Chondrocyte (in vitro differentiated cells): ENCODE measurements around the gene DPP10. TPM values are rescaled to one million over a fixed set of nuclear protein-coding genes. Genes with fewer than 3 reads are reported as not detected.

Experiments
- DNase-seq: peaks from one replicate; pipeline ENCODE4 v3.0.0; 2021; ENCODE audit warnings: mixed read lengths, low spot score
- H3K27ac Mint-ChIP-seq: one replicate; pipeline ENCODE4 v1.8.0; 2021; ENCODE audit warnings: mild to moderate bottlenecking, moderate library complexity, mixed read lengths; ENCODE audit not compliant: unreplicated experiment
- H3K27me3 Mint-ChIP-seq: 2 replicates; pipeline ENCODE4 v1.8.0; 2021; ENCODE audit warnings: low read depth, mixed read lengths
- H3K36me3 Mint-ChIP-seq: 2 replicates; pipeline ENCODE4 v1.8.0; 2021; ENCODE audit warnings: low read depth, mixed read lengths
- H3K4me1 Mint-ChIP-seq: 2 replicates; pipeline ENCODE4 v1.8.0; 2021; ENCODE audit warnings: low read depth, mild to moderate bottlenecking, mixed read lengths
- H3K4me3 Mint-ChIP-seq: one replicate; pipeline ENCODE4 v1.8.0; 2021; ENCODE audit warnings: mild to moderate bottlenecking, moderate library complexity, mixed read lengths; ENCODE audit not compliant: unreplicated experiment
- H3K9me3 Mint-ChIP-seq: 2 replicates; pipeline ENCODE4 v1.8.0; 2021; ENCODE audit warnings: low read depth, mixed read lengths
- CTCF ChIP-seq: fragments of 200-600 bp; sonication (generic); IDR thresholded peaks from 2 replicates; pipeline ENCODE4 v1.5.0; 2021; ENCODE audit warnings: antibody characterized with exemption, mild to moderate bottlenecking, moderate library complexity
- total RNA-seq: library from RNA; stranded (reverse); gene quantifications from 3 replicates; pipeline ENCODE4 v1.2.1, GENCODE V29; 2021

The DPP10 gene
- total RNA-seq, 1 donor from 2014 or later = not detected

- TF ChIP-seq CTCF = no peak
- no peak overlapping the region for H3K27ac Mint-ChIP-seq
- H3K9me3 Mint-ChIP-seq = peaks cover 11% of the 10 kb centered on the region
- no peaks in the 10 kb centered on the region for H3K36me3 Mint-ChIP-seq
- DNase-seq = no peak
- no peak overlapping the region for H3K4me3 Mint-ChIP-seq
- no peaks in the 10 kb centered on the region for H3K27me3 Mint-ChIP-seq
- H3K4me1 Mint-ChIP-seq = no peaks in the 10 kb centered on the region
Measured at GRCh38 chr2:114937366-114937930, 495.0 kb downstream of the DPP10 start.

GRCh38 chr2:114940785-114941458, 498.5 kb downstream of the DPP10 start:
- TF ChIP-seq CTCF = no peak
- no peak for DNase-seq
- Mint-ChIP-seq H3K27ac (no peak overlapping the region), H3K27me3 (no peaks in the 10 kb centered on the region), H3K36me3 (no peaks in the 10 kb centered on the region), H3K4me1 (no peaks in the 10 kb centered on the region), H3K4me3 (no peak overlapping the region), H3K9me3 (peaks cover 5% of the 10 kb centered on the region)

- H3K4me1 Mint-ChIP-seq = no peaks in the 10 kb centered on the region
- no peak overlapping the region for H3K4me3 Mint-ChIP-seq
- H3K9me3 Mint-ChIP-seq = no peaks in the 10 kb centered on the region
- TF ChIP-seq CTCF = no peak
- no peaks in the 10 kb centered on the region for H3K36me3 Mint-ChIP-seq
- DNase-seq = no peak
- no peaks in the 10 kb centered on the region for H3K27me3 Mint-ChIP-seq
- H3K27ac Mint-ChIP-seq = no peak overlapping the region
Measured at GRCh38 chr2:114949228-114949804, 506.9 kb downstream of the DPP10 start.

GRCh38 chr2:114960389-114960788, 517.9 kb downstream of the DPP10 start:
- Mint-ChIP-seq H3K36me3 (peaks cover 1% of the 10 kb centered on the region), H3K27me3 (no peaks in the 10 kb centered on the region), H3K4me3 (no peak overlapping the region), H3K9me3 (peaks cover 12% of the 10 kb centered on the region), H3K27ac (no peak overlapping the region), H3K4me1 (no peaks in the 10 kb centered on the region)
- TF ChIP-seq CTCF = no peak
- DNase-seq = no peak

- H3K36me3 Mint-ChIP-seq = no peaks in the 10 kb centered on the region
- no peak for DNase-seq
- no peaks in the 10 kb centered on the region for H3K4me1 Mint-ChIP-seq
- no peak for TF ChIP-seq CTCF
- H3K27ac Mint-ChIP-seq = no peak overlapping the region
- H3K27me3 Mint-ChIP-seq = no peaks in the 10 kb centered on the region
- H3K4me3 Mint-ChIP-seq = no peak overlapping the region
- peaks cover 3% of the 10 kb centered on the region for H3K9me3 Mint-ChIP-seq
Measured at GRCh38 chr2:114962532-114962931, 520.1 kb downstream of the DPP10 start.
